Measurements from ENCODE around the gene MTUS2.

Gene MTUS2

DNA sequence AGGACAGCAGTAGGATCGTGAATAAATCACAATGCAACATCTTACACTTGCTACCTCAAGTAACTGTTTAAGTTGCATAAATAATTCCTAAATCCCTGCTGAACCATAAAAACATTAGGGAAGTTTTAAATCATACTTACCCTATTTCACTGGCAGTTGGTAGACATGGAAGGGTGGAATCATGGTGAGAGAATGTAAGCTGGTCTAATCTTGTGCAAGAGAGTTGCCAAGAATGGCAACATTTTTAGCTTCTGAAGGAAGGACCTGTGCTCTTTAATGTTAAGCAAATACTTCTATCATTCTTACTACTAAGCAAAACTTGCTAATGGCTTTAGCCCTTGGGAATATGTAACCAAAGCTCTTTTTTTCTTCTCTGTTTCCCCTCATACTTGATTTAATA, 46.8 kb downstream of the MTUS2 start:
- H3K27ac ChIP-seq (ENCODE audit: insufficient read depth in 1 of 2, low read depth in 1 of 2, low read length in 2 of 2, poor library complexity in 1 of 2, severe bottlenecking in 2 of 2): no peak overlapping the region
- DNase-seq: no peak
- H3K4me3 ChIP-seq (ENCODE audit: control insufficient read depth in 1 of 7, extremely low read depth in 1 of 7, insufficient read depth in 4 of 7, low read depth in 2 of 7, low read length in 6 of 7): no peak overlapping the region
- peaks cover 0 to 4% (median 1%) of the 10 kb centered on the region in 5 experiments for H3K9me3 ChIP-seq (ENCODE audit: control extremely low read depth in 1 of 5, control insufficient read depth in 4 of 5, insufficient read depth in 2 of 5, low read depth in 1 of 5, low read length in 4 of 5)
- H3K4me1 ChIP-seq (ENCODE audit: control extremely low read depth in 1 of 4, control insufficient read depth in 4 of 4, insufficient read depth in 4 of 4, low read length in 3 of 4): no peaks in the 10 kb centered on the region
- no CpG with 5 or more reads among the region's 1 CpG for WGBS (ENCODE audit: insufficient coverage)
- H3K27me3 ChIP-seq (replicated peaks in 2 of 5; ENCODE audit: control insufficient read depth in 4 of 5, insufficient read depth in 5 of 5, low read length in 4 of 5): no peaks in the 10 kb centered on the region
- POLR2A ChIA-PET: no interaction called here
- no peaks in the 10 kb centered on the region for H3K36me3 ChIP-seq (ENCODE audit: control insufficient read depth in 4 of 4, insufficient read depth in 4 of 4, low read length in 3 of 4)
- CTCF ChIA-PET: no interaction called here

DNA sequence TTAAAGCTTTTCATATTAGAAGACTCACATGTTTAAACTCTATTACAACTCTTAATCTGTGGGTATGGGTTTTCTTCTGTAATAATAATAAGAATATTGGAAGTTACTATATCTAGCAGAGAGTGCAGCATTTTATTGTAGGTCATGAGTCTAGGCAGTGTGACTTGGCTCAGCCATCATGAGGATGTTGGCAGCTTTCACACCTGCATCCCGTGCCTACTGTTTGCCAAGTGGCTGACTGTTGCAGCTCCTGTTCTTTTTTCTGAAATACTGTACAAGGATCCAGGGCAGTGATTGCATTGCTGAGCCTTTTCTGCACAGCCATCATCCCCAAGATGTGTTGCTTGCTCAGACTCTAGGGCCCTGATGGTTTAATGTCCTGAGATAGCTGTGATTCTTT, 47.4 kb downstream of the MTUS2 start:
- WGBS (ENCODE audit: insufficient coverage): 100% methylated on average over 1 of the region's 1 CpG
- no peaks in the 10 kb centered on the region for H3K4me1 ChIP-seq (ENCODE audit: control extremely low read depth in 1 of 4, control insufficient read depth in 4 of 4, insufficient read depth in 4 of 4, low read length in 3 of 4)
- no peak for DNase-seq
- POLR2A ChIA-PET: no interaction called here
- peaks cover 0 to 7% (median 3%) of the 10 kb centered on the region in 5 experiments for H3K9me3 ChIP-seq (ENCODE audit: control extremely low read depth in 1 of 5, control insufficient read depth in 4 of 5, insufficient read depth in 2 of 5, low read depth in 1 of 5, low read length in 4 of 5)
- H3K27ac ChIP-seq (ENCODE audit: insufficient read depth in 1 of 2, low read depth in 1 of 2, low read length in 2 of 2, poor library complexity in 1 of 2, severe bottlenecking in 2 of 2): no peak overlapping the region
- no peak overlapping the region for H3K4me3 ChIP-seq (ENCODE audit: control insufficient read depth in 1 of 7, extremely low read depth in 1 of 7, insufficient read depth in 4 of 7, low read depth in 2 of 7, low read length in 6 of 7)
- H3K27me3 ChIP-seq (replicated peaks in 2 of 5; ENCODE audit: control insufficient read depth in 4 of 5, insufficient read depth in 5 of 5, low read length in 4 of 5): no peaks in the 10 kb centered on the region
- CTCF ChIA-PET: no interaction called here
- H3K36me3 ChIP-seq (ENCODE audit: control insufficient read depth in 4 of 4, insufficient read depth in 4 of 4, low read length in 3 of 4): no peaks in the 10 kb centered on the region

- no peak overlapping the region for H3K27ac ChIP-seq (ENCODE audit: insufficient read depth in 1 of 2, low read depth in 1 of 2, low read length in 2 of 2, poor library complexity in 1 of 2, severe bottlenecking in 2 of 2)
- peaks cover 0 to 13% (median 5%) of the 10 kb centered on the region in 5 experiments for H3K9me3 ChIP-seq (ENCODE audit: control extremely low read depth in 1 of 5, control insufficient read depth in 4 of 5, insufficient read depth in 2 of 5, low read depth in 1 of 5, low read length in 4 of 5)
- CTCF ChIA-PET: no interaction called here
- WGBS (ENCODE audit: insufficient coverage): no CpG with 5 or more reads among the region's 2 CpGs
- no peaks in the 10 kb centered on the region for H3K36me3 ChIP-seq (ENCODE audit: control insufficient read depth in 4 of 4, insufficient read depth in 4 of 4, low read length in 3 of 4)
- POLR2A ChIA-PET: no interaction called here
- DNase-seq: no peak
- H3K4me1 ChIP-seq (ENCODE audit: control extremely low read depth in 1 of 4, control insufficient read depth in 4 of 4, insufficient read depth in 4 of 4, low read length in 3 of 4): no peaks in the 10 kb centered on the region
- no peak overlapping the region for H3K4me3 ChIP-seq (ENCODE audit: control insufficient read depth in 1 of 7, extremely low read depth in 1 of 7, insufficient read depth in 4 of 7, low read depth in 2 of 7, low read length in 6 of 7)
- no peaks in the 10 kb centered on the region for H3K27me3 ChIP-seq (replicated peaks in 2 of 5; ENCODE audit: control insufficient read depth in 4 of 5, insufficient read depth in 5 of 5, low read length in 4 of 5)
Observed at GRCh38 chr13:28872427-28873176, 52.5 kb downstream of the MTUS2 start.

- 100% methylated on average over 3 of the region's 6 CpGs for WGBS (ENCODE audit: insufficient coverage)
- ChIA-PET POLR2A (no interaction called here), CTCF (no interaction called here)
- Histone ChIP-seq H3K36me3 (ENCODE audit: control insufficient read depth in 4 of 4, insufficient read depth in 4 of 4, low read length in 3 of 4) (no peaks in the 10 kb centered on the region), H3K27me3 (replicated peaks in 2 of 5; ENCODE audit: control insufficient read depth in 4 of 5, insufficient read depth in 5 of 5, low read length in 4 of 5) (no peaks in the 10 kb centered on the region), H3K4me3 (ENCODE audit: control insufficient read depth in 1 of 7, extremely low read depth in 1 of 7, insufficient read depth in 4 of 7, low read depth in 2 of 7, low read length in 6 of 7) (no peak overlapping the region), H3K9me3 (ENCODE audit: control extremely low read depth in 1 of 5, control insufficient read depth in 4 of 5, insufficient read depth in 2 of 5, low read depth in 1 of 5, low read length in 4 of 5) (peaks cover 0 to 13% (median 5%) of the 10 kb centered on the region in 5 experiments), H3K4me1 (ENCODE audit: control extremely low read depth in 1 of 4, control insufficient read depth in 4 of 4, insufficient read depth in 4 of 4, low read length in 3 of 4) (no peaks in the 10 kb centered on the region), H3K27ac (ENCODE audit: insufficient read depth in 1 of 2, low read depth in 1 of 2, low read length in 2 of 2, poor library complexity in 1 of 2, severe bottlenecking in 2 of 2) (no peak overlapping the region)
- no peak for DNase-seq
Observed at GRCh38 chr13:28875846-28876615, 55.9 kb downstream of the MTUS2 start.

GRCh38 chr13:28877408-28877807, 57.3 kb downstream of the MTUS2 start:
- 75% methylated on average over 1 of the region's 4 CpGs for WGBS (ENCODE audit: insufficient coverage)

DNA sequence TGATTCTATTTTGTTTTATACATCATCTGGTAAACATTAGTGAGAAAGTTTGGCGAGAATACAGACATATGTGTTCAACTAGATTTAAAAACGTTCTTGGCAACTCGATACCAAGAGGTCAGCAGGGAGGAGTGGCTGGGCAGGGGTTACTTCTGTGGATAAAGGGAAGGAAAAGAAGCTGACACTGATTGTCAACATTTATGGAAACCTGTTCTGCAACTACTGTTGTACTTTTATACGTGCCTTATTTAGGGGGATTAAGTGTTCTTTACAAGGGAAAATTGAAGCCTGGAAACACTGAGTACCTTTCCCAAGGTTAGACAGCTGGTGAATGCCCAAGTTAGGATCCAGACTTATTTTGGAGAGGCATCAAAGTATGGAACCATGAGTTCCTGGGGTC, 65.0 kb downstream of the MTUS2 start:
- POLR2A ChIA-PET: no interaction called here
- Histone ChIP-seq H3K4me3 (ENCODE audit: control insufficient read depth in 1 of 7, extremely low read depth in 1 of 7, insufficient read depth in 4 of 7, low read depth in 2 of 7, low read length in 6 of 7) (no peak overlapping the region), H3K27me3 (replicated peaks in 2 of 5; ENCODE audit: control insufficient read depth in 4 of 5, insufficient read depth in 5 of 5, low read length in 4 of 5) (peaks cover 0 to 3% (median 0%) of the 10 kb centered on the region in 5 experiments), H3K4me1 (ENCODE audit: control extremely low read depth in 1 of 4, control insufficient read depth in 4 of 4, insufficient read depth in 4 of 4, low read length in 3 of 4) (no peaks in the 10 kb centered on the region), H3K36me3 (ENCODE audit: control insufficient read depth in 4 of 4, insufficient read depth in 4 of 4, low read length in 3 of 4) (no peaks in the 10 kb centered on the region), H3K27ac (ENCODE audit: insufficient read depth in 1 of 2, low read depth in 1 of 2, low read length in 2 of 2, poor library complexity in 1 of 2, severe bottlenecking in 2 of 2) (no peak overlapping the region), H3K9me3 (ENCODE audit: control extremely low read depth in 1 of 5, control insufficient read depth in 4 of 5, insufficient read depth in 2 of 5, low read depth in 1 of 5, low read length in 4 of 5) (no peaks in the 10 kb centered on the region)
- 56% methylated on average over 3 of the region's 4 CpGs for WGBS (ENCODE audit: insufficient coverage)
- CTCF ChIA-PET: no interaction called here
- no peak for DNase-seq

More at GRCh38 chr13:28877408-28877807, 57.3 kb downstream of the MTUS2 start:
- Histone ChIP-seq H3K27me3 (replicated peaks in 2 of 5; ENCODE audit: control insufficient read depth in 4 of 5, insufficient read depth in 5 of 5, low read length in 4 of 5) (no peaks in the 10 kb centered on the region), H3K4me3 (ENCODE audit: control insufficient read depth in 1 of 7, extremely low read depth in 1 of 7, insufficient read depth in 4 of 7, low read depth in 2 of 7, low read length in 6 of 7) (no peak overlapping the region), H3K36me3 (ENCODE audit: control insufficient read depth in 4 of 4, insufficient read depth in 4 of 4, low read length in 3 of 4) (no peaks in the 10 kb centered on the region), H3K9me3 (ENCODE audit: control extremely low read depth in 1 of 5, control insufficient read depth in 4 of 5, insufficient read depth in 2 of 5, low read depth in 1 of 5, low read length in 4 of 5) (peaks cover 0 to 7% (median 3%) of the 10 kb centered on the region in 5 experiments), H3K4me1 (ENCODE audit: control extremely low read depth in 1 of 4, control insufficient read depth in 4 of 4, insufficient read depth in 4 of 4, low read length in 3 of 4) (no peaks in the 10 kb centered on the region), H3K27ac (ENCODE audit: insufficient read depth in 1 of 2, low read depth in 1 of 2, low read length in 2 of 2, poor library complexity in 1 of 2, severe bottlenecking in 2 of 2) (no peak overlapping the region)
- ChIA-PET CTCF (no interaction called here), POLR2A (no interaction called here)
- no peak for DNase-seq

- WGBS (ENCODE audit: insufficient coverage): 92% methylated on average over 2 of the region's 6 CpGs
- Histone ChIP-seq H3K4me1 (ENCODE audit: control extremely low read depth in 1 of 4, control insufficient read depth in 4 of 4, insufficient read depth in 4 of 4, low read length in 3 of 4) (no peaks in the 10 kb centered on the region), H3K36me3 (ENCODE audit: control insufficient read depth in 4 of 4, insufficient read depth in 4 of 4, low read length in 3 of 4) (no peaks in the 10 kb centered on the region), H3K27me3 (replicated peaks in 2 of 5; ENCODE audit: control insufficient read depth in 4 of 5, insufficient read depth in 5 of 5, low read length in 4 of 5) (peaks cover 0 to 3% (median 0%) of the 10 kb centered on the region in 5 experiments), H3K9me3 (ENCODE audit: control extremely low read depth in 1 of 5, control insufficient read depth in 4 of 5, insufficient read depth in 2 of 5, low read depth in 1 of 5, low read length in 4 of 5) (no peaks in the 10 kb centered on the region), H3K4me3 (ENCODE audit: control insufficient read depth in 1 of 7, extremely low read depth in 1 of 7, insufficient read depth in 4 of 7, low read depth in 2 of 7, low read length in 6 of 7) (no peak overlapping the region), H3K27ac (ENCODE audit: insufficient read depth in 1 of 2, low read depth in 1 of 2, low read length in 2 of 2, poor library complexity in 1 of 2, severe bottlenecking in 2 of 2) (no peak overlapping the region)
- DNase-seq: no peak
- CTCF ChIA-PET: no interaction called here
- POLR2A ChIA-PET: no interaction called here
Observed at GRCh38 chr13:28889086-28889732, 69.1 kb downstream of the MTUS2 start.

Measured in common myeloid progenitor, CD34-positive (primary cell).